ENCODE results near the gene PCLO. TPM values are rescaled to one million over a fixed set of nuclear protein-coding genes. Genes with fewer than 3 reads are reported as not detected.

The PCLO gene
- polyA plus RNA-seq, 2 of the 4 experiments (the other 2 are of a cell fraction), result 0.41 to 1.1 TPM

DNA sequence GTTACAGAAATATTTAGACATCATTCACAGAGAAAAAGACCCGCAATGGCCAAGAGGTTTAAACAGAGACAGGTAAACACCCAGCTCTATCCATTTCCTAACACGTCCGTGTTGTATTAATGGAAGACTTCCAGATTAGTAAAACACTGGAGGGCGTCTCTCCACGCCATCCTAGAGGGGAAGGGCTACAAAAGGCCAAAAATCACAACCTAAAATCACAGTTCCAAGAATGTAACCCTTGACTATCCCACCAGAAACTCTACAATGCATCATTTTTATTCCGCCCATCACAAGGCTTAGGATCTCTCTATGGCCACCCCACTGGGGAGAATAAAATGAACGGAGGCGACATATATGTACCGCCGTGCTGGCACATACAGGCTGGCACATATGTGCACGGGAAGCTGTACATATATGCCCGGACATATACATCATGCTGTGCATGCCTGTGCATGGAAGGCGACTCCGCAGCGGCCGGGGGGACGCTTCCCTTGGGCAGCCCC is 734 bp downstream of the PCLO start:
- 2% methylated on average over 17 of the region's 17 CpGs for WGBS (ENCODE audit: missing lambda C conversion rate)
- TF ChIP-seq, protein P1, sequence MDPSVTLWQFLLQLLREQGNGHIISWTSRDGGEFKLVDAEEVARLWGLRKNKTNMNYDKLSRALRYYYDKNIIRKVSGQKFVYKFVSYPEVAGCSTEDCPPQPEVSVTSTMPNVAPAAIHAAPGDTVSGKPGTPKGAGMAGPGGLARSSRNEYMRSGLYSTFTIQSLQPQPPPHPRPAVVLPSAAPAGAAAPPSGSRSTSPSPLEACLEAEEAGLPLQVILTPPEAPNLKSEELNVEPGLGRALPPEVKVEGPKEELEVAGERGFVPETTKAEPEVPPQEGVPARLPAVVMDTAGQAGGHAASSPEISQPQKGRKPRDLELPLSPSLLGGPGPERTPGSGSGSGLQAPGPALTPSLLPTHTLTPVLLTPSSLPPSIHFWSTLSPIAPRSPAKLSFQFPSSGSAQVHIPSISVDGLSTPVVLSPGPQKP (IDR thresholded peaks at IDR 0.05; ENCODE audit: low read depth, low read length), result no peak
- TF ChIP-seq ATOH8 (CRISPR knock-in tag; IDR thresholded peaks at IDR 0.05; ENCODE audit: low read depth) (no peak), JUN (IDR thresholded peaks at IDR 0.05) (no peak), FOSL2 (IDR thresholded peaks at IDR 0.05) (no peak), FOSL2 (CRISPR knock-in tag; IDR thresholded peaks at IDR 0.05) (no peak), PHF8 (IDR thresholded peaks at IDR 0.05; ENCODE audit: borderline replicate concordance, low read depth) (no peak), EP300 (IDR thresholded peaks at IDR 0.05) (no peak), MAX (IDR thresholded peaks at IDR 0.05) (no peak), HES2 (IDR thresholded peaks at IDR 0.05) (no peak), MYC (IDR thresholded peaks at IDR 0.05; ENCODE audit: borderline replicate concordance, low read length) (no peak), POLR2AphosphoS2 (conservative IDR thresholded peaks at IDR 0.05; ENCODE audit: low read length) (no peak), TFCP2L1 (CRISPR knock-in tag; IDR thresholded peaks at IDR 0.05) (no peak), CEBPB (IDR thresholded peaks at IDR 0.05) (no peak), NR3C1 (IDR thresholded peaks at IDR 0.05) (no peak), KDM1A (IDR thresholded peaks at IDR 0.05; ENCODE audit: low read depth) (no peak)
- TF ChIP-seq, protein P2, sequence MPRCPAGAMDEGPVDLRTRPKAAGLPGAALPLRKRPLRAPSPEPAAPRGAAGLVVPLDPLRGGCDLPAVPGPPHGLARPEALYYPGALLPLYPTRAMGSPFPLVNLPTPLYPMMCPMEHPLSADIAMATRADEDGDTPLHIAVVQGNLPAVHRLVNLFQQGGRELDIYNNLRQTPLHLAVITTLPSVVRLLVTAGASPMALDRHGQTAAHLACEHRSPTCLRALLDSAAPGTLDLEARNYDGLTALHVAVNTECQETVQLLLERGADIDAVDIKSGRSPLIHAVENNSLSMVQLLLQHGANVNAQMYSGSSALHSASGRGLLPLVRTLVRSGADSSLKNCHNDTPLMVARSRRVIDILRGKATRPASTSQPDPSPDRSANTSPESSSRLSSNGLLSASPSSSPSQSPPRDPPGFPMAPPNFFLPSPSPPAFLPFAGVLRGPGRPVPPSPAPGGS (IDR thresholded peaks at IDR 0.05), result no peak
- peak overlapping the region; percentile 76 to 91 for H3K27ac ChIP-seq
- H3K4me2 ChIP-seq, result peak overlapping the region; percentile 90
- POLR2A ChIA-PET, result interaction anchor here (1.2 kb wide), 2 partner anchors 9 to 351 kb away, joined by 3 to 4 read pairs; no protein-coding TSS in a partner anchor
- H3K4me1 ChIP-seq, result peaks cover 9% of the 10 kb centered on the region; the same call in 1 of the 3 replicates
- no peaks in the 10 kb centered on the region for H3K9me3 ChIP-seq
- peak overlapping the region; percentile 77 for H3K4me3 ChIP-seq
- DNase-seq (ENCODE audit: low read depth in 1 of 2, low spot score in 1 of 2) (peak in 1 of 2 experiments; percentile 4), ATAC-seq (peak; percentile 64 to 67; a peak in 4 of 6 replicates), FAIRE-seq (no peak)
- CTCF ChIA-PET, result interaction anchor here (0.5 to 1.3 kb wide), 4 partner anchors 12 to 109 kb away, joined by 3 read pairs; no protein-coding TSS in a partner anchor

GRCh38 chr7:83161186-83161585 is 1.5 kb downstream of the PCLO start:
- FAIRE-seq, result no peak
- Histone ChIP-seq H3K4me3 (no peak overlapping the region), H3K27ac (no peak overlapping the region), H3K9me3 (no peaks in the 10 kb centered on the region), H3K4me2 (peak overlapping the region; percentile 90), H3K4me1 (peaks cover 9% of the 10 kb centered on the region; the same call in 1 of the 3 replicates)
- 70% methylated on average over 4 of the region's 4 CpGs for WGBS (ENCODE audit: missing lambda C conversion rate)
- TF ChIP-seq CHD2 (IDR thresholded peaks at IDR 0.05; ENCODE audit: low read length, partially characterized antibody) (no peak), HEYL (CRISPR knock-in tag; IDR thresholded peaks at IDR 0.05) (no peak), KDM5A (IDR thresholded peaks at IDR 0.05) (no peak), RAD21 (conservative IDR thresholded peaks at IDR 0.05 in 1 of 2, IDR thresholded peaks at IDR 0.05 in 1 of 2) (no peak), REST (IDR thresholded peaks at IDR 0.05) (peak; percentile 80), CEBPB (IDR thresholded peaks at IDR 0.05) (no peak)
- CTCF ChIA-PET, result interaction anchor here (1.2 to 1.3 kb wide), 2 partner anchors 14 to 109 kb away, joined by 3 read pairs; no protein-coding TSS in a partner anchor
- DNase-seq (ENCODE audit: low read depth in 1 of 2, low spot score in 1 of 2), result no peak
- no peak for ATAC-seq
- POLR2A ChIA-PET, result interaction anchor here (0.6 to 1.2 kb wide), 2 partner anchors 8 to 208 kb away, joined by 3 to 4 read pairs; no protein-coding TSS in a partner anchor

Data from A549 (cell line).